Measurements from ENCODE around the gene TGM2. TPM values are rescaled to one million over a fixed set of nuclear protein-coding genes. Genes with fewer than 3 reads are reported as not detected.

Gene TGM2
- total and polyA plus RNA-seq, 9 of the 15 experiments (the other 6 are each of a cell fraction or from before 2014, with no cell fraction given): 5.5 to 78.5 (median 37.6) TPM

DNA sequence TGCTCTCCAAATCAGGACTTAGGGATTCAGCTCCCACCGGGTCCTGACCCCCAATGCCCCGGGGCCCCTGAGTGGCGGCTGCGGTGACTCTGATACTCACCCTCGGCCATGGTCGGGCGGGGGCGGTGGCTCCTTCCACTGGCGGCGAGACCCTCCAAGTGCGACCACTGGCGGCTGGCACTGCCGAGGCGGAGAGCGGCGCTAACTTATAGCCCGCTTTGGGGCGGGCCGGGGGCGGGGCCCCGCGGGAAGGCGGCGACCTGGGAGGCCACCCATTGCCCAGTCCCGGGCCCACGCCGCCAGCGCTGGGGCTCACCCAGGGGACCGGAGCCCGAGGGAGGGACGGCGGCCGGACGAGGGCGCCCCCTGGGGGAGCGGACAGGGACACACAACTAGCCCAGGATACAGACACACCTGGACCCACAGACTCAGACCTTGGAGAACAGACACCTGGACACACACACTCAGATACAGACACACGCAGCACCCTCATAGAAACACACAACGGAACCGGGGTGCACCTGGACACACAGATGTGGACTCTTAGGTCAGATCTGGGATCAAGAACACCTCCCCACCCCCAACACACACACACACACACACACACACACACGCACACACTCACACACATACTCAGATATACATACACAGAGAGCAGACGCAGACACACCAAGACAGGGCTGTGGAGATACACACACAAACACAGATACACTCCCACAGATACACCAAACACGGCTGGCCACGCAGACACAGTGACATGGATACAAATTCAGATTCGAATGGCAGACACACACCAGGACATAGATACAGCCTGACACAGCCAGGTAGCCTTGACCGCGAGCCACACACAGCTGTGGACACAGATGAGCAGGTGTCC lies at the start of gene TGM2 (continued):
- TF ChIP-seq, protein P1, sequence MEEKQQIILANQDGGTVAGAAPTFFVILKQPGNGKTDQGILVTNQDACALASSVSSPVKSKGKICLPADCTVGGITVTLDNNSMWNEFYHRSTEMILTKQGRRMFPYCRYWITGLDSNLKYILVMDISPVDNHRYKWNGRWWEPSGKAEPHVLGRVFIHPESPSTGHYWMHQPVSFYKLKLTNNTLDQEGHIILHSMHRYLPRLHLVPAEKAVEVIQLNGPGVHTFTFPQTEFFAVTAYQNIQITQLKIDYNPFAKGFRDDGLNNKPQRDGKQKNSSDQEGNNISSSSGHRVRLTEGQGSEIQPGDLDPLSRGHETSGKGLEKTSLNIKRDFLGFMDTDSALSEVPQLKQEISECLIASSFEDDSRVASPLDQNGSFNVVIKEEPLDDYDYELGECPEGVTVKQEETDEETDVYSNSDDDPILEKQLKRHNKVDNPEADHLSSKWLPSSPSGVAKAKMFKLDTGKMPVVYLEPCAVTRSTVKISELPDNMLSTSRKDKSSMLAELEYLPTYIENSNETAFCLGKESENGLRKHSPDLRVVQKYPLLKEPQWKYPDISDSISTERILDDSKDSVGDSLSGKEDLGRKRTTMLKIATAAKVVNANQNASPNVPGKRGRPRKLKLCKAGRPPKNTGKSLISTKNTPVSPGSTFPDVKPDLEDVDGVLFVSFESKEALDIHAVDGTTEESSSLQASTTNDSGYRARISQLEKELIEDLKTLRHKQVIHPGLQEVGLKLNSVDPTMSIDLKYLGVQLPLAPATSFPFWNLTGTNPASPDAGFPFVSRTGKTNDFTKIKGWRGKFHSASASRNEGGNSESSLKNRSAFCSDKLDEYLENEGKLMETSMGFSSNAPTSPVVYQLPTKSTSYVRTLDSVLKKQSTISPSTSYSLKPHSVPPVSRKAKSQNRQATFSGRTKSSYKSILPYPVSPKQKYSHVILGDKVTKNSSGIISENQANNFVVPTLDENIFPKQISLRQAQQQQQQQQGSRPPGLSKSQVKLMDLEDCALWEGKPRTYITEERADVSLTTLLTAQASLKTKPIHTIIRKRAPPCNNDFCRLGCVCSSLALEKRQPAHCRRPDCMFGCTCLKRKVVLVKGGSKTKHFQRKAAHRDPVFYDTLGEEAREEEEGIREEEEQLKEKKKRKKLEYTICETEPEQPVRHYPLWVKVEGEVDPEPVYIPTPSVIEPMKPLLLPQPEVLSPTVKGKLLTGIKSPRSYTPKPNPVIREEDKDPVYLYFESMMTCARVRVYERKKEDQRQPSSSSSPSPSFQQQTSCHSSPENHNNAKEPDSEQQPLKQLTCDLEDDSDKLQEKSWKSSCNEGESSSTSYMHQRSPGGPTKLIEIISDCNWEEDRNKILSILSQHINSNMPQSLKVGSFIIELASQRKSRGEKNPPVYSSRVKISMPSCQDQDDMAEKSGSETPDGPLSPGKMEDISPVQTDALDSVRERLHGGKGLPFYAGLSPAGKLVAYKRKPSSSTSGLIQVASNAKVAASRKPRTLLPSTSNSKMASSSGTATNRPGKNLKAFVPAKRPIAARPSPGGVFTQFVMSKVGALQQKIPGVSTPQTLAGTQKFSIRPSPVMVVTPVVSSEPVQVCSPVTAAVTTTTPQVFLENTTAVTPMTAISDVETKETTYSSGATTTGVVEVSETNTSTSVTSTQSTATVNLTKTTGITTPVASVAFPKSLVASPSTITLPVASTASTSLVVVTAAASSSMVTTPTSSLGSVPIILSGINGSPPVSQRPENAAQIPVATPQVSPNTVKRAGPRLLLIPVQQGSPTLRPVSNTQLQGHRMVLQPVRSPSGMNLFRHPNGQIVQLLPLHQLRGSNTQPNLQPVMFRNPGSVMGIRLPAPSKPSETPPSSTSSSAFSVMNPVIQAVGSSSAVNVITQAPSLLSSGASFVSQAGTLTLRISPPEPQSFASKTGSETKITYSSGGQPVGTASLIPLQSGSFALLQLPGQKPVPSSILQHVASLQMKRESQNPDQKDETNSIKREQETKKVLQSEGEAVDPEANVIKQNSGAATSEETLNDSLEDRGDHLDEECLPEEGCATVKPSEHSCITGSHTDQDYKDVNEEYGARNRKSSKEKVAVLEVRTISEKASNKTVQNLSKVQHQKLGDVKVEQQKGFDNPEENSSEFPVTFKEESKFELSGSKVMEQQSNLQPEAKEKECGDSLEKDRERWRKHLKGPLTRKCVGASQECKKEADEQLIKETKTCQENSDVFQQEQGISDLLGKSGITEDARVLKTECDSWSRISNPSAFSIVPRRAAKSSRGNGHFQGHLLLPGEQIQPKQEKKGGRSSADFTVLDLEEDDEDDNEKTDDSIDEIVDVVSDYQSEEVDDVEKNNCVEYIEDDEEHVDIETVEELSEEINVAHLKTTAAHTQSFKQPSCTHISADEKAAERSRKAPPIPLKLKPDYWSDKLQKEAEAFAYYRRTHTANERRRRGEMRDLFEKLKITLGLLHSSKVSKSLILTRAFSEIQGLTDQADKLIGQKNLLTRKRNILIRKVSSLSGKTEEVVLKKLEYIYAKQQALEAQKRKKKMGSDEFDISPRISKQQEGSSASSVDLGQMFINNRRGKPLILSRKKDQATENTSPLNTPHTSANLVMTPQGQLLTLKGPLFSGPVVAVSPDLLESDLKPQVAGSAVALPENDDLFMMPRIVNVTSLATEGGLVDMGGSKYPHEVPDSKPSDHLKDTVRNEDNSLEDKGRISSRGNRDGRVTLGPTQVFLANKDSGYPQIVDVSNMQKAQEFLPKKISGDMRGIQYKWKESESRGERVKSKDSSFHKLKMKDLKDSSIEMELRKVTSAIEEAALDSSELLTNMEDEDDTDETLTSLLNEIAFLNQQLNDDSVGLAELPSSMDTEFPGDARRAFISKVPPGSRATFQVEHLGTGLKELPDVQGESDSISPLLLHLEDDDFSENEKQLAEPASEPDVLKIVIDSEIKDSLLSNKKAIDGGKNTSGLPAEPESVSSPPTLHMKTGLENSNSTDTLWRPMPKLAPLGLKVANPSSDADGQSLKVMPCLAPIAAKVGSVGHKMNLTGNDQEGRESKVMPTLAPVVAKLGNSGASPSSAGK (IDR thresholded peaks at IDR 0.05): no peak
- TF ChIP-seq, protein P2, sequence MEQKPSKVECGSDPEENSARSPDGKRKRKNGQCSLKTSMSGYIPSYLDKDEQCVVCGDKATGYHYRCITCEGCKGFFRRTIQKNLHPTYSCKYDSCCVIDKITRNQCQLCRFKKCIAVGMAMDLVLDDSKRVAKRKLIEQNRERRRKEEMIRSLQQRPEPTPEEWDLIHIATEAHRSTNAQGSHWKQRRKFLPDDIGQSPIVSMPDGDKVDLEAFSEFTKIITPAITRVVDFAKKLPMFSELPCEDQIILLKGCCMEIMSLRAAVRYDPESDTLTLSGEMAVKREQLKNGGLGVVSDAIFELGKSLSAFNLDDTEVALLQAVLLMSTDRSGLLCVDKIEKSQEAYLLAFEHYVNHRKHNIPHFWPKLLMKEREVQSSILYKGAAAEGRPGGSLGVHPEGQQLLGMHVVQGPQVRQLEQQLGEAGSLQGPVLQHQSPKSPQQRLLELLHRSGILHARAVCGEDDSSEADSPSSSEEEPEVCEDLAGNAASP (IDR thresholded peaks at IDR 0.05): no peak
- TF ChIP-seq ZNF197 (CRISPR knock-in tag; IDR thresholded peaks at IDR 0.05; ENCODE audit: low read depth) (no peak), ELF4 (CRISPR knock-in tag; IDR thresholded peaks at IDR 0.05) (0 out of 2 replicates have a peak, but pooled peaks have one; percentile 63), HMG20A (CRISPR knock-in tag; conservative IDR thresholded peaks at IDR 0.05) (no peak), RCOR1 (IDR thresholded peaks at IDR 0.05; ENCODE audit: borderline replicate concordance in 1 of 2, low read depth in 2 of 2, low read length in 2 of 2) (peak in 1 of 2 experiments; percentile 49; a peak in 2 of 4 replicates), LEF1 (IDR thresholded peaks at IDR 0.05) (0 out of 2 replicates have a peak, but pooled peaks have one; percentile 16), BMI1 (IDR thresholded peaks at IDR 0.05; ENCODE audit: low read length) (no peak)
- TF ChIP-seq, protein P3, sequence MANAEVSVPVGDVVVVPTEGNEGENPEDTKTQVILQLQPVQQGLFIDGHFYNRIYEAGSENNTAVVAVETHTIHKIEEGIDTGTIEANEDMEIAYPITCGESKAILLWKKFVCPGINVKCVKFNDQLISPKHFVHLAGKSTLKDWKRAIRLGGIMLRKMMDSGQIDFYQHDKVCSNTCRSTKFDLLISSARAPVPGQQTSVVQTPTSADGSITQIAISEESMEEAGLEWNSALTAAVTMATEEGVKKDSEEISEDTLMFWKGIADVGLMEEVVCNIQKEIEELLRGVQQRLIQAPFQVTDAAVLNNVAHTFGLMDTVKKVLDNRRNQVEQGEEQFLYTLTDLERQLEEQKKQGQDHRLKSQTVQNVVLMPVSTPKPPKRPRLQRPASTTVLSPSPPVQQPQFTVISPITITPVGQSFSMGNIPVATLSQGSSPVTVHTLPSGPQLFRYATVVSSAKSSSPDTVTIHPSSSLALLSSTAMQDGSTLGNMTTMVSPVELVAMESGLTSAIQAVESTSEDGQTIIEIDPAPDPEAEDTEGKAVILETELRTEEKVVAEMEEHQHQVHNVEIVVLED (CRISPR knock-in tag; IDR thresholded peaks at IDR 0.05): no peak
- TF ChIP-seq, protein P4, sequence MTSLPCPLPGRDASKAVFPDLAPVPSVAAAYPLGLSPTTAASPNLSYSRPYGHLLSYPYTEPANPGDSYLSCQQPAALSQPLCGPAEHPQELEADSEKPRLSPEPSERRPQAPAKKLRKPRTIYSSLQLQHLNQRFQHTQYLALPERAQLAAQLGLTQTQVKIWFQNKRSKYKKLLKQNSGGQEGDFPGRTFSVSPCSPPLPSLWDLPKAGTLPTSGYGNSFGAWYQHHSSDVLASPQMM (CRISPR knock-in tag; IDR thresholded peaks at IDR 0.05): no peak
